NB4 (cell line): ENCODE results near the gene BLNK.

ENCODE experiments used
- POLR2A ChIP-seq: IDR thresholded peaks from 2 replicates; pipeline ENCODE4 v1.6.1; 2011; ENCODE audit warnings: mild to moderate bottlenecking; ENCODE audit not compliant: insufficient read length; ENCODE audit errors: extremely low read depth
- TF ChIP-seq, protein P1 (sequence below): IDR thresholded peaks from one replicate; pipeline ENCODE4 v1.5.1; 2012; ENCODE audit warnings: low read depth, low read length

DNA sequence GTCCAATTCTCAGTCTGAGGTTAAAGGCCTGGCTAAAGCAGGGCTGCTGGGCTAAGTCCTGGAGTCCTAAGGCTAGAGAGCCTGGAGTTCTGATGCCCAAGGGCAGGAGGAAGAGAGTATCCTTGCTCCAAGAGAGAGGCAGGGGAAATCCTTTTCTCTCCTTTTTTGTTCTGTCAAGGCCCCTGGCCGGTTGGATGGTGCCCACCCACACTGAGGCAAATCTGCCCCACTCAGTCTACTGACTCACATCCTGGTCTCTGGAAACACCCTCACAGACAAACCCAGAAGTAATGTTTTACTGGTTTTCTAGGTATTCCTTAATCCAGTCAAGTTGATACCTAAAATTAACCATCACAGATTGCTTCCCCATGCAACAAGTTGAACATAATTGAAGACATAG, 118.3 kb downstream of the BLNK start:
- TF ChIP-seq, protein P1, sequence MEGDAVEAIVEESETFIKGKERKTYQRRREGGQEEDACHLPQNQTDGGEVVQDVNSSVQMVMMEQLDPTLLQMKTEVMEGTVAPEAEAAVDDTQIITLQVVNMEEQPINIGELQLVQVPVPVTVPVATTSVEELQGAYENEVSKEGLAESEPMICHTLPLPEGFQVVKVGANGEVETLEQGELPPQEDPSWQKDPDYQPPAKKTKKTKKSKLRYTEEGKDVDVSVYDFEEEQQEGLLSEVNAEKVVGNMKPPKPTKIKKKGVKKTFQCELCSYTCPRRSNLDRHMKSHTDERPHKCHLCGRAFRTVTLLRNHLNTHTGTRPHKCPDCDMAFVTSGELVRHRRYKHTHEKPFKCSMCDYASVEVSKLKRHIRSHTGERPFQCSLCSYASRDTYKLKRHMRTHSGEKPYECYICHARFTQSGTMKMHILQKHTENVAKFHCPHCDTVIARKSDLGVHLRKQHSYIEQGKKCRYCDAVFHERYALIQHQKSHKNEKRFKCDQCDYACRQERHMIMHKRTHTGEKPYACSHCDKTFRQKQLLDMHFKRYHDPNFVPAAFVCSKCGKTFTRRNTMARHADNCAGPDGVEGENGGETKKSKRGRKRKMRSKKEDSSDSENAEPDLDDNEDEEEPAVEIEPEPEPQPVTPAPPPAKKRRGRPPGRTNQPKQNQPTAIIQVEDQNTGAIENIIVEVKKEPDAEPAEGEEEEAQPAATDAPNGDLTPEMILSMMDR, result no peak
- TF ChIP-seq POLR2A, result no peak
